ENCODE data around the gene PRKAG3.
"Not testable (repeated sequence)": the region's sequence is repeated elsewhere in the genome, so short reads cannot be mapped to it uniquely, and the experiment has no call there.

The PRKAG3 gene

DNA sequence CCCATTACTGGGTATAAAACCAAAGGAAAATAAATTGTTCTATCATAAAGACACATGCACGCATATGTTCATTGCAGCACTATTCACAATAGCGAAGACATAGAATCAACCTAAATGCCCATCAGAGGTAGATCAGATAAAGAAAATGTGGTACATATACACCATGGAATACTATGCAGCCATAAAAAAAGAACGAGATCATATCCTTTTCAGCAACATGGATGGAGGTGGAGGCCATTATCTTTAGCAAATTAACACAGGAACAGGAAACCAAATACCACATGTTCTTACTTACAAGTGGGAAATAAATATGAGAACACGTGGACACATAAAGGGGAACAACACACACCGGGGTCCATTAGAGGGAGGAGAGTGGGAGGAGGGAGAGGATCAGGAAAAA, 12.7 kb upstream of the PRKAG3 start:
- DNase-seq (ENCODE audit: extremely low read depth in 1 of 2, low read depth in 1 of 2), result not testable (repeated sequence)

GRCh38 chr2:218839888-218840287, 8.3 kb upstream of the PRKAG3 start:
- no peak for DNase-seq (ENCODE audit: extremely low read depth in 1 of 2, low read depth in 1 of 2)

- DNase-seq (ENCODE audit: extremely low read depth in 1 of 2, low read depth in 1 of 2), result no peak
These were observed 7.8 kb upstream of the PRKAG3 start for GRCh38 chr2:218839430-218839829.

DNA sequence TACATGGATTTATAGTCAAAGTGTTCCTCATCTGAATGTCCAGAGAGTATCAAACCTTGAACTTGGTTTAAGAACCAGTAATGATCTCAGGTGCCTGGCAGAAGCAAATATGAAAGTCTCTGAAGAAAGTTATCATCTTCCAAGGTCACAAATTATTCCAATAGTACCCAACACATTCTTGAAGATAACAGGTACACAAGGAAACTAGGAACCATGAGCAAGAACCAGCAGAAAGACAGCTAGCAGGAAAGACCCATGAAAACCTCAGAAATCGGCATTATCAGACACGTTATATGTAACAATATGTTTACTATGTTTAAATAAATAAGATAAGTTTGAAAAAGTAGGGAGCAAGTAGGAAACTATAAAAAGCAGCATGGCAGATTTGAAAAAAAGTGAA, 5.9 kb upstream of the PRKAG3 start:
- DNase-seq (ENCODE audit: extremely low read depth in 1 of 2, low read depth in 1 of 2), result no peak

- no peak for DNase-seq (ENCODE audit: extremely low read depth in 1 of 2, low read depth in 1 of 2)
These were observed 3.1 kb upstream of the PRKAG3 start for GRCh38 chr2:218834685-218835084.

GRCh38 chr2:218833023-218833609, 1.5 kb upstream of the PRKAG3 start:
- DNase-seq (ENCODE audit: extremely low read depth in 1 of 2, low read depth in 1 of 2), result no peak

GRCh38 chr2:218832520-218832919, 917 bp upstream of the PRKAG3 start:
- no peak for DNase-seq (ENCODE audit: extremely low read depth in 1 of 2, low read depth in 1 of 2)

- no peak for DNase-seq (ENCODE audit: extremely low read depth in 1 of 2, low read depth in 1 of 2)
These were observed 478 bp upstream of the PRKAG3 start for GRCh38 chr2:218832081-218832480.

- no peak for DNase-seq (ENCODE audit: extremely low read depth in 1 of 2, low read depth in 1 of 2)
These were observed 887 bp downstream of the PRKAG3 start for GRCh38 chr2:218830526-218831306.

GRCh38 chr2:218829868-218830451, 1.6 kb downstream of the PRKAG3 start:
- DNase-seq (ENCODE audit: extremely low read depth in 1 of 2, low read depth in 1 of 2), result no peak

DNA sequence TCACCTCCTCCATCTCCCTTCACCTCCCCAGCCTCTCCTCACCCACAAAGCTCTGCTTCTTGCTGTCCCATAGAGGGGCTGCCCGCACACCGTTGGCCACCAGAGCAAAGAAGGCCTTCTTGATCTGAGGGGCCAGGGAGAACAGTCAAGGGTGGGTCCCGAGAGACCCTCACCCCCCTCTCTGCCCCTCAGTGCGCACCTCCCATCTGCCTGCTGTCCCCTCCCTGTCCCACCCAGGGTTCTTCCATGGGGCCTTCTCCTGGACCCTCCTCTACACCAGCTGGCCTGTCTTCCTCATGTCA, 3.2 kb downstream of the PRKAG3 start:
- no peak for DNase-seq (ENCODE audit: extremely low read depth in 1 of 2, low read depth in 1 of 2)

- DNase-seq (ENCODE audit: extremely low read depth in 1 of 2, low read depth in 1 of 2), result no peak
These were observed 3.7 kb downstream of the PRKAG3 start for GRCh38 chr2:218827701-218828476.

DNA sequence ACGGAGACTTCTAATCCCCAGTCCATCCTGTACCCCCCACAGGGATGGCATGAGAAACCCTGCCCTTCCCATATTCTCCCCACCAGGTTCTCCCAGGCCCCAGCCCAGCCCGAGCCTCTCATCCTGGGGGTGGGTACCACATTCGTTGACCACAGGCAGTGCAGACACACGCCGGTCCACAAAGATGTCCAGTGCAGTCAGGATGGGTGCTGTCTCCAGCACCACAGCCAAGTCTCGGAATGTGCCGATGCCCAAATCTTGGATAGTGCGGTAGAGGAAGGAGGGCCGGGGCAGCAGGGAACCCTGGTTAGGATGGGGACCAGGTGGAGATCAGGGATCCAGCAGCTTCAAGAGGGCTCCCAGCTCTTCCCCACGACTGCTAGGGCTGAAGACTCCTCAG, 4.8 kb downstream of the PRKAG3 start:
- no peak for DNase-seq (ENCODE audit: extremely low read depth in 1 of 2, low read depth in 1 of 2)

GRCh38 chr2:218824004-218824403, 7.6 kb downstream of the PRKAG3 start:
- no peak for DNase-seq (ENCODE audit: extremely low read depth in 1 of 2, low read depth in 1 of 2)

DNA sequence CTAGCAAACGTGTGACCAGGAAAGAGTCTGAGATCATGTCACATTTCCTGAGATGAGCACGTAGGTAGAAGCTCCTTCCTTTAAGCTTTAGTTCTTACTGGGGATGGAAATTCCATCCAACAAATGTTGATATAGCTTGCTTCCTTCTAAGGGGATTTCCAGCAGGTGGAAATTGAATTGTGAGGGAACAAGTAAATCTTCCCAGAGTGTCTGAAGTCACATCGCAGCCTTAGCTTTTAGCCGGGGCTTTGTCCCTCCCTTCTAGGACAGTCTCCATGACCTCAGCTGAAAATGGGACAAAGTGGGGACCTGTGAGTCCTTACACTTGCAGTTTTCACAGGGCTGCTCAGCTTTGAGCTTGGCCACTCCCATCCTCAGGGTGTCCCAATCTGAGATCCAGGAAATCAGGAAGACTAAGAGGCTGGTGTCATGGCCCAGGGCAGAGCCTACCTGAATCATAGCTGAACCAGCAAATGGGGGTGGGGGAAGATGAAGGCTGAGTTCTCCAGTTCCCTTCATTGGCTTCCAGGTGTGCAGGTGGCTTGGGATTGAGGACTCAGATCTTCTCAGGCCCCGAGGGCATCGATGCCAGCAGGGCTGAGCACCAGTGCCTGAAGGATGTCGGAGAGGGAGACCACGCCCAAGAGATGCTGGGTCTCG, 8.3 kb downstream of the PRKAG3 start:
- no peak for DNase-seq (ENCODE audit: extremely low read depth in 1 of 2, low read depth in 1 of 2)

- DNase-seq (ENCODE audit: extremely low read depth in 1 of 2, low read depth in 1 of 2), result no peak
These were observed 9.0 kb downstream of the PRKAG3 start for GRCh38 chr2:218822622-218823021.

GRCh38 chr2:218821605-218822211, 9.9 kb downstream of the PRKAG3 start:
- DNase-seq (ENCODE audit: extremely low read depth in 1 of 2, low read depth in 1 of 2), result no peak

DNA sequence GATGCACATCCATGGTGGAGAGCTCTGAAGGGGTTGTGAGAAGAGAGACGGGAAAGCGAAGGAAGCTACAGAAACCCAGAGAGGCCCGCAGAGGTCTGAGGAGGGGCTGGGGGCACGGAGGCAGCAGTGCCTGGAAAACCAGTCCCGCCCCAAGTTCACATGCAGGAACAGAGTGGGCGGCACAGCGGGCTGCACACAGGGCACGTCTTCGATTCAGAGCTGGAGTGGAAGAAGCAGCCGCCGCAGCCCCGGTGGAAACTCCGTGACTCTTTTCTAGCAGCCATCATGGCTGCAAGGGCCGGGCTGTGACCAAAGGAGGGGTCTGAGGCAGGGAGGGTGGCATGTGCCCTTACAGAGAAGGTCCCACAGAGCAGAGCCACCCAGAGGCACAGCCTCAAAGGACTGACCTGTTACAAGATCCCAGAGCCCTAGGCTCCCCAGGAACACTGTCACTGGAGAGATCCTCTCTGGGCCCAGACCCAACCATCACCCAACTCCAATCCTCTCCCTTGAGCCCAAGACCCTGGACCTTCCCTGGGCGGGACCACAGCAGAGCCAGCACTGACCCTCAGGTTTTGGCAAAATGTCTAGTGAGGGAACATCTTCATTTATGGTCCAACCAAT, 10.7 kb downstream of the PRKAG3 start:
- no peak for DNase-seq (ENCODE audit: extremely low read depth in 1 of 2, low read depth in 1 of 2)

GRCh38 chr2:218819093-218819492, 12.5 kb downstream of the PRKAG3 start:
- DNase-seq (ENCODE audit: extremely low read depth in 1 of 2, low read depth in 1 of 2), result no peak

GRCh38 chr2:218816561-218817011, 15.0 kb downstream of the PRKAG3 start:
- DNase-seq (ENCODE audit: extremely low read depth in 1 of 2, low read depth in 1 of 2), result no peak
